ENCODE results near the gene RETREG3.

Gene RETREG3

DNA sequence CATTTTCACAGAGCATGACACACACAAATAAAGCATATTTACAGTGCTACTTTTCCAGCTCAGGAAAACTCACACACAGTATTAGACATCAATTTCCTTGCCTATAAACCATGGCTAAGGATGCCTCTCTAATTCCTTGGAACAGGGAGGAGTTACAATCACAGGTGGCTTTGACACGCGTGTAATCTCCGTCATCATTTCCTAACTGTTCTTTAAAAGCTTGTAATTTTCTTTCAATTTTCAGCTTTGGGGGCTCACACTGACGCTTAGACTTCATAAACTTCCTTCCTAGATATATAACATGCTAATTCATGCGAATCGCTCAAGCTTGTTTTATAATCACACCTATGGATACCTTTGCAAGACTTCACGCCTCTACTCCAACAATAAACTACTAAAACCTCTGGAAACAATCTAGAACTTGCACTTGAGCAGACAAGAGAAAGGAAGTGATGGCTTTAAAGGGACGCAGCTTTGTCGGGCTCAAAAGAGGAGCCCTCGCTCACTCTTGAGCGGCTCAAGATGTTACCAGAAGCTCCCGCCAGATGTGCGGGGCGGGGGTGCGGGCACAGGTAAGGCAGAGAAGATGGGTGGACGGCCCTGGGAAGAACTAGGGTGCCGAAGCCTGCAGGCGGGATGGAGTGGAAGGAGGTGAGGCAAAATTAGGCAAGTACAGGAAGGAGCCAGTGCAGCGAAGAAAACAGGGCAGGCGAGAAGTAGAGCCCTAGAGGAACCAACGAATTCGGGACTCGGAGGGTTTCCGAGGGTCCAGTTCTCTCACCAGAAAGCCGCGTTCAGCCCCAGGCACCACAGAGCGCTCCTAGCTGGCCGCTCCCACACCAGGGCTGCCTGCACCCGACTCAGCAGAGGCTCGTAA is 631 bp downstream of the RETREG3 start:
- Histone ChIP-seq H3K4me3 (peak overlapping the region; percentile 98), H3K27ac (peak overlapping the region; percentile 81 to 98)
- no peak for DNase-seq (ENCODE audit: low spot score)
- TF ChIP-seq, protein P1, sequence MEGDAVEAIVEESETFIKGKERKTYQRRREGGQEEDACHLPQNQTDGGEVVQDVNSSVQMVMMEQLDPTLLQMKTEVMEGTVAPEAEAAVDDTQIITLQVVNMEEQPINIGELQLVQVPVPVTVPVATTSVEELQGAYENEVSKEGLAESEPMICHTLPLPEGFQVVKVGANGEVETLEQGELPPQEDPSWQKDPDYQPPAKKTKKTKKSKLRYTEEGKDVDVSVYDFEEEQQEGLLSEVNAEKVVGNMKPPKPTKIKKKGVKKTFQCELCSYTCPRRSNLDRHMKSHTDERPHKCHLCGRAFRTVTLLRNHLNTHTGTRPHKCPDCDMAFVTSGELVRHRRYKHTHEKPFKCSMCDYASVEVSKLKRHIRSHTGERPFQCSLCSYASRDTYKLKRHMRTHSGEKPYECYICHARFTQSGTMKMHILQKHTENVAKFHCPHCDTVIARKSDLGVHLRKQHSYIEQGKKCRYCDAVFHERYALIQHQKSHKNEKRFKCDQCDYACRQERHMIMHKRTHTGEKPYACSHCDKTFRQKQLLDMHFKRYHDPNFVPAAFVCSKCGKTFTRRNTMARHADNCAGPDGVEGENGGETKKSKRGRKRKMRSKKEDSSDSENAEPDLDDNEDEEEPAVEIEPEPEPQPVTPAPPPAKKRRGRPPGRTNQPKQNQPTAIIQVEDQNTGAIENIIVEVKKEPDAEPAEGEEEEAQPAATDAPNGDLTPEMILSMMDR (IDR thresholded peaks at IDR 0.05), result no peak

- DNase-seq (ENCODE audit: low spot score), result no peak
- TF ChIP-seq, protein P1 (IDR thresholded peaks at IDR 0.05), result no peak
- Histone ChIP-seq H3K4me3 (peak overlapping the region; percentile 98), H3K27ac (no peak overlapping the region)
Measured at GRCh38 chr17:42607769-42608168, 1.4 kb downstream of the RETREG3 start.

DNA sequence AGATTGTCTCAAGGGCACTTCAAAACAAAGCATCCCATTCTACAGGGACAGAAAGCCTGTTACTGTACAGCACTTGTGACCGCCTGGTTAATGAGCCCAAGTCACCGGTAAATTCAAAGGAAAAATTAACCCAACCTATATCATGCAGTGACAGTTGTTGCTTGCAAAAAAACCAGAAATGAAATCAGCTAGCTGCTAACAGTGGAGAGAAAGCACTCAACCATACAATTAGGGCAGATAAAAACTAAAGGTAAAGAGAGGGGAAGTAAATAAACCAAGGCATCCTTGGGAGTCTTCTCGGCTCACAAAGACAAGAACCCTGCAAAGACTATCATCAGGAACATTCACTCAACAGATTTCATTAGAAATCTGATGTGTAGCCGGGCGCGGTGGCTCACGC is 5.9 kb downstream of the RETREG3 start:
- Histone ChIP-seq H3K27ac (no peak overlapping the region), H3K4me3 (no peak overlapping the region)
- DNase-seq (ENCODE audit: low spot score), result no peak
- TF ChIP-seq, protein P1 (IDR thresholded peaks at IDR 0.05), result no peak

DNA sequence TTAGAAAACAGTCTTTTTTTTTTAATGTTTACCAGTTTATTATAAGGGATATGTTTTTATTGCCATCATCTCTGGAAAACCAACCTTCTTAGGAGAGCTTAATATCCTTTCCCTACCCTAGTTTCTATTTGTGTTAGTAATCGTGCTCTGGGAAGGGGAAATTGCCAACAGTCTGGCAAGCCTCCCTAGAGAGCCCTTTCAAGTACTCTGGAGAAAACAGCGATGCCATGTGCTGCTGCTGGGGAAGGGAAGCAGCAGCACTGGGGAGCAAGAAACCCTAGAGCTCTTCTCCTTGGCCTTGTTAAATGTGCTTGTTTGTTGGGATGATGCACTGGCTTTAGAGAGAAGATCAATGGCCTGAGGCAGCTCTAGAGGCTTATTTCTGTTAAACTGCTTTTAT is 10.3 kb downstream of the RETREG3 start:
- Histone ChIP-seq H3K27ac (no peak overlapping the region), H3K4me3 (no peak overlapping the region)
- no peak for DNase-seq (ENCODE audit: low spot score)
- TF ChIP-seq, protein P1 (IDR thresholded peaks at IDR 0.05), result no peak

GRCh38 chr17:42596386-42596785 is 12.8 kb downstream of the RETREG3 start:
- DNase-seq (ENCODE audit: low spot score), result no peak
- Histone ChIP-seq H3K27ac (no peak overlapping the region), H3K4me3 (no peak overlapping the region)
- TF ChIP-seq, protein P1 (IDR thresholded peaks at IDR 0.05), result no peak

- Histone ChIP-seq H3K4me3 (no peak overlapping the region), H3K27ac (no peak overlapping the region)
- DNase-seq (ENCODE audit: low spot score), result no peak
- TF ChIP-seq, protein P1 (IDR thresholded peaks at IDR 0.05), result no peak
Measured at GRCh38 chr17:42591411-42591810, 17.8 kb downstream of the RETREG3 start.

GRCh38 chr17:42590886-42591285 is 18.3 kb downstream of the RETREG3 start:
- Histone ChIP-seq H3K4me3 (no peak overlapping the region), H3K27ac (no peak overlapping the region)
- DNase-seq (ENCODE audit: low spot score), result no peak
- TF ChIP-seq, protein P1 (IDR thresholded peaks at IDR 0.05), result no peak
